Trophoblast cell (in vitro differentiated cells and primary cell): Measurements from ENCODE around the gene TXN2. TPM values are rescaled to one million over a fixed set of nuclear protein-coding genes. Genes with fewer than 3 reads are reported as not detected.

Experiments
- DNase-seq, 2 donors: peaks; one replicate each; pipeline ENCODE4 v3.0.0-alpha.2; 2016
- H2AFZ ChIP-seq: 2 replicates; pipeline ENCODE4 v1.6.1; 2013; ENCODE audit warnings: low read length, moderate library complexity, mild to moderate bottlenecking; ENCODE audit not compliant: insufficient read depth, poor library complexity
- H2AK5ac ChIP-seq: 2 replicates; pipeline ENCODE4 v1.6.1; 2013; ENCODE audit warnings: mild to moderate bottlenecking, low read length
- H2BK120ac ChIP-seq: 2 replicates; pipeline ENCODE4 v1.6.1; 2013; ENCODE audit warnings: low read length, mild to moderate bottlenecking, moderate library complexity; ENCODE audit not compliant: insufficient read depth, poor library complexity
- H2BK12ac ChIP-seq: 2 replicates; pipeline ENCODE4 v1.6.1; 2013; ENCODE audit warnings: mild to moderate bottlenecking, low read length, moderate library complexity
- H2BK5ac ChIP-seq: 2 replicates; pipeline ENCODE4 v1.6.1; 2013; ENCODE audit warnings: low read length, low read depth, moderate library complexity, mild to moderate bottlenecking; ENCODE audit not compliant: poor library complexity
- H3K14ac ChIP-seq: 2 replicates; pipeline ENCODE4 v1.6.1; 2013; ENCODE audit warnings: mild to moderate bottlenecking, low read length
- H3K18ac ChIP-seq: 2 replicates; pipeline ENCODE4 v1.6.1; 2013; ENCODE audit warnings: mild to moderate bottlenecking, low read length
- H3K23ac ChIP-seq: 2 replicates; pipeline ENCODE4 v1.6.1; 2013; ENCODE audit warnings: low read length
- H3K27ac ChIP-seq: 2 replicates; pipeline ENCODE4 v1.5.1; 2013; ENCODE audit warnings: low read depth, mild to moderate bottlenecking, inconsistent platforms, low read length, moderate library complexity
- H3K27me3 ChIP-seq: 2 replicates; pipeline ENCODE4 v1.6.1; 2013; ENCODE audit warnings: inconsistent platforms, mild to moderate bottlenecking, low read length, moderate library complexity; ENCODE audit not compliant: insufficient read depth
- H3K36me3 ChIP-seq, 2 experiments: 1 replicate in 1 of 2; 2 replicates in 1 of 2; pipeline ENCODE4 v1.6.1; 2013; ENCODE audit warnings: low read length in 2 of 2, mild to moderate bottlenecking in 2 of 2, moderate library complexity in 1 of 2; ENCODE audit not compliant: insufficient read depth in 2 of 2, control insufficient read depth in 1 of 2
- H3K4ac ChIP-seq: 2 replicates; pipeline ENCODE4 v1.6.1; 2013; ENCODE audit warnings: low read depth, mild to moderate bottlenecking, low read length, moderate library complexity
- H3K4me1 ChIP-seq, 2 experiments: 1 replicate in 1 of 2; 2 replicates in 1 of 2; pipeline ENCODE4 v1.6.1; 2013; ENCODE audit warnings: low read length in 2 of 2, mild to moderate bottlenecking in 2 of 2, moderate library complexity in 1 of 2; ENCODE audit not compliant: insufficient read depth in 2 of 2, control insufficient read depth in 1 of 2
- H3K4me2 ChIP-seq: 2 replicates; pipeline ENCODE4 v1.6.1; 2013; ENCODE audit warnings: inconsistent platforms, mild to moderate bottlenecking, low read length, moderate library complexity
- H3K4me3 ChIP-seq: 2 replicates; pipeline ENCODE4 v1.5.1; 2013; ENCODE audit warnings: mild to moderate bottlenecking, low read depth, low read length, inconsistent platforms
- H3K79me1 ChIP-seq: one replicate; pipeline ENCODE4 v1.6.1; 2013; ENCODE audit warnings: low read length
- H3K79me2 ChIP-seq: 2 replicates; pipeline ENCODE4 v1.6.1; 2013; ENCODE audit warnings: low read length, mild to moderate bottlenecking; ENCODE audit not compliant: control insufficient read depth, insufficient read depth, poor library complexity
- H3K9ac ChIP-seq: 2 replicates; pipeline ENCODE4 v1.6.1; 2013; ENCODE audit warnings: mild to moderate bottlenecking, low read length
- H3K9me3 ChIP-seq: 2 replicates; pipeline ENCODE4 v1.6.1; 2013; ENCODE audit warnings: low read depth, mild to moderate bottlenecking, control low read depth, inconsistent platforms, low read length; ENCODE audit not compliant: insufficient read depth
- H4K12ac ChIP-seq: 2 replicates; pipeline ENCODE4 v1.6.1; 2013; ENCODE audit warnings: low read depth, mild to moderate bottlenecking, low read length, moderate library complexity
- H4K8ac ChIP-seq: 2 replicates; pipeline ENCODE4 v1.6.1; 2013; ENCODE audit warnings: low read depth, mild to moderate bottlenecking, low read length, moderate library complexity
- H4K91ac ChIP-seq: one replicate; pipeline ENCODE4 v1.6.1; 2013; ENCODE audit warnings: low read depth, mild to moderate bottlenecking, low read length, moderate library complexity
- WGBS: extraction: QIAGEN DNeasy Blood & Tissue Kit; methylation state at CpG from one replicate; pipeline ENCODE4 v1.1.7; 2013; ENCODE audit warnings: missing lambda C conversion rate; ENCODE audit not compliant: insufficient read length, insufficient coverage; ENCODE audit errors: extremely low coverage; 5-methylcytosine and 5-hydroxymethylcytosine counted together
- polyA plus RNA-seq: library from polyadenylated mRNA; stranded (reverse); fragments of 200-250 nt; gene quantifications from 2 replicates; pipeline ENCODE4 v1.2.3, GENCODE V29; 2013

TXN2 gene, protein sequence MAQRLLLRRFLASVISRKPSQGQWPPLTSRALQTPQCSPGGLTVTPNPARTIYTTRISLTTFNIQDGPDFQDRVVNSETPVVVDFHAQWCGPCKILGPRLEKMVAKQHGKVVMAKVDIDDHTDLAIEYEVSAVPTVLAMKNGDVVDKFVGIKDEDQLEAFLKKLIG
- polyA plus RNA-seq = 47.7 and 47.8 TPM in 2 replicates

GRCh38 chr22:36481393-36482168, at the start of gene TXN2:
TSS of gene TXN2 (minus strand) at chr22:36481640. CDS start at chr22:36480837, 803 bp downstream.
- H2AK5ac ChIP-seq = no peak within 1 kb of the TSS
- peak within 1 kb of the TSS; percentile 56 for H2AFZ ChIP-seq
- peak within 1 kb of the TSS; percentile 63 for H3K14ac ChIP-seq
- H4K12ac ChIP-seq = peak within 1 kb of the TSS; percentile 73
- peak within 1 kb of the TSS; percentile 64 for H2BK120ac ChIP-seq
- H3K79me2 ChIP-seq = no peaks in the 10 kb centered on the region
- peak within 1 kb of the TSS; percentile 88 for H4K91ac ChIP-seq
- peak within 1 kb of the TSS; percentile 20 for H3K4ac ChIP-seq
- peak within 1 kb of the TSS; percentile 42 for H3K9ac ChIP-seq
- WGBS = no CpG with 5 or more reads among the region's 62 CpGs
- peaks cover 14% of the 10 kb centered on the region for H3K79me1 ChIP-seq
- H3K36me3 ChIP-seq = peaks cover 4 to 5% of the 10 kb centered on the region in 2 experiments
- H2BK5ac ChIP-seq = peak within 1 kb of the TSS; percentile 84
- peak within 1 kb of the TSS; percentile 83 for H4K8ac ChIP-seq
- DNase-seq = peak; percentile 92 to 96
- H3K23ac ChIP-seq = no peak within 1 kb of the TSS
- peak within 1 kb of the TSS; percentile 84 for H3K4me2 ChIP-seq
- peak within 1 kb of the TSS; percentile 85 for H3K27ac ChIP-seq
- peak within 1 kb of the TSS; percentile 8 for H3K18ac ChIP-seq
- peaks cover 11 to 13% of the 10 kb centered on the region in 2 experiments for H3K4me1 ChIP-seq
- H2BK12ac ChIP-seq = no peak within 1 kb of the TSS
- H3K9me3 ChIP-seq = peaks cover 2% of the 10 kb centered on the region
- H3K27me3 ChIP-seq = no peaks in the 10 kb centered on the region
- peak within 1 kb of the TSS; percentile 77 for H3K4me3 ChIP-seq

GRCh38 chr22:36528795-36529751, 47.6 kb upstream of the TXN2 start, which contains the start of gene EIF3D:
TSS of gene EIF3D (minus strand) at chr22:36529166. CDS start at chr22:36526121, 3,045 bp downstream.
- Histone ChIP-seq H2AK5ac (peak within 1 kb of the TSS; percentile 63), H4K8ac (peak within 1 kb of the TSS; percentile 93), H3K14ac (peak within 1 kb of the TSS; percentile 85), H3K9ac (peak within 1 kb of the TSS; percentile 92), H2AFZ (peak within 1 kb of the TSS; percentile 58), H3K27me3 (no peaks in the 10 kb centered on the region), H3K4me2 (peak within 1 kb of the TSS; percentile 90), H2BK12ac (no peak within 1 kb of the TSS), H3K4ac (peak within 1 kb of the TSS; percentile 87), H3K23ac (no peak within 1 kb of the TSS), H2BK120ac (peak within 1 kb of the TSS; percentile 37), H3K4me3 (peak within 1 kb of the TSS; percentile 87), H3K18ac (peak within 1 kb of the TSS; percentile 41), H4K91ac (peak within 1 kb of the TSS; percentile 74), H4K12ac (peak within 1 kb of the TSS; percentile 75), H3K9me3 (peaks cover 2% of the 10 kb centered on the region), H3K79me2 (peaks cover 9% of the 10 kb centered on the region), H3K4me1 (peaks cover 6% of the 10 kb centered on the region in 2 experiments), H3K79me1 (peaks cover 12% of the 10 kb centered on the region), H2BK5ac (peak within 1 kb of the TSS; percentile 59), H3K36me3 (peaks cover 11 to 19% of the 10 kb centered on the region in 2 experiments), H3K27ac (peak within 1 kb of the TSS; percentile 86)
- DNase-seq = peak; percentile 100
- no CpG with 5 or more reads among the region's 82 CpGs for WGBS

GRCh38 chr22:36528341-36528740, 46.9 kb upstream of the TXN2 start:
- Histone ChIP-seq H3K27me3 (no peaks in the 10 kb centered on the region), H3K36me3 (peaks cover 17 to 25% of the 10 kb centered on the region in 2 experiments), H3K4me2 (peak overlapping the region; percentile 90), H3K4ac (peak overlapping the region; percentile 87), H3K4me1 (peaks cover 6% of the 10 kb centered on the region in 2 experiments), H3K79me1 (peaks cover 12% of the 10 kb centered on the region), H3K23ac (no peak overlapping the region), H3K14ac (peak overlapping the region; percentile 85), H2BK120ac (peak overlapping the region; percentile 37), H2AFZ (peak overlapping the region; percentile 30), H3K18ac (peak overlapping the region; percentile 41), H3K79me2 (peaks cover 9% of the 10 kb centered on the region), H2BK12ac (no peak overlapping the region), H3K9ac (peak overlapping the region; percentile 92), H2BK5ac (peak overlapping the region; percentile 59), H4K8ac (peak overlapping the region; percentile 77), H3K9me3 (peaks cover 2% of the 10 kb centered on the region), H4K91ac (peak overlapping the region; percentile 74), H3K4me3 (peak overlapping the region; percentile 87), H3K27ac (peak overlapping the region; percentile 70), H4K12ac (peak overlapping the region; percentile 67), H2AK5ac (peak overlapping the region; percentile 63)
- DNase-seq = peak in 1 of 2 donors; percentile 22
- WGBS = no CpG with 5 or more reads among the region's 8 CpGs

GRCh38 chr22:36522662-36523061, 41.2 kb upstream of the TXN2 start:
- Histone ChIP-seq H2BK120ac (no peak overlapping the region), H3K79me1 (no peaks in the 10 kb centered on the region), H4K8ac (no peak overlapping the region), H3K23ac (no peak overlapping the region), H3K27ac (no peak overlapping the region), H3K4me2 (no peak overlapping the region), H3K14ac (no peak overlapping the region), H3K27me3 (no peaks in the 10 kb centered on the region), H4K91ac (no peak overlapping the region), H3K18ac (no peak overlapping the region), H3K4me1 (no peaks in the 10 kb centered on the region), H2AFZ (no peak overlapping the region), H2AK5ac (no peak overlapping the region), H3K4ac (no peak overlapping the region), H4K12ac (no peak overlapping the region), H2BK5ac (no peak overlapping the region), H3K36me3 (peaks cover 52 to 73% of the 10 kb centered on the region in 2 experiments), H3K9me3 (peaks cover 2% of the 10 kb centered on the region), H3K9ac (no peak overlapping the region), H2BK12ac (no peak overlapping the region), H3K4me3 (no peak overlapping the region), H3K79me2 (no peaks in the 10 kb centered on the region)
- no CpG with 5 or more reads among the region's 6 CpGs for WGBS
- no peak for DNase-seq
